ENCODE measurements around the gene IPO8. TPM values are rescaled to one million over a fixed set of nuclear protein-coding genes. Genes with fewer than 3 reads are reported as not detected.

The IPO8 gene
- total RNA-seq, 1 experiment from 2014 or later, result 48.0 TPM

DNA sequence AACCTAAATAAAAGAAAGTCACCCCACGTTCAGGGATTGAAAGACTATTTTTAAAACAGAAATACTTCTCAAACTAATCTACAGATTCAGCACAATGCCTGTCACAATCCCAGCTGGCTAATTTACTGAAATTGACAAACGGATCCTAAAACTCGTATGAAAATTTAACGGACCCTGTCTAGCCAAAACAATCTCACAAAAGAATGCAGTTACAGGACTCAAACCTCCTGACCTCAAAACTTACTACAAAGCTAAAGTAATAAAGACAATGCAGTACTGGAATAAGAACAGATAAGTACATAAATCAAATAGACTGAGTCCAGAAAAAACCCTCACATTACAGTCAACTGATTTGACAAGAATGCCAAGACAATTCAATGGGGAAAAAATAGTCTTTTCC, 48.8 kb downstream of the IPO8 start:
- H3K27me3 Mint-ChIP-seq (ENCODE audit: low read depth), result no peaks in the 10 kb centered on the region
- DNase-seq, result no peak
- Histone ChIP-seq H3K14ac (ENCODE audit: insufficient read depth, low read length) (no peak overlapping the region), H3K27ac (ENCODE audit: insufficient read length, low read depth, low read length) (no peak overlapping the region), H4K20me1 (ENCODE audit: control insufficient read depth, insufficient read depth, insufficient read length) (no peaks in the 10 kb centered on the region), H3K56ac (ENCODE audit: insufficient read length, low read depth, low read length) (no peak overlapping the region), H3K18ac (ENCODE audit: insufficient read length, low read depth, low read length) (no peak overlapping the region), H3K9ac (ENCODE audit: extremely low read depth, insufficient read length, low read length) (no peak overlapping the region), H4K5ac (ENCODE audit: insufficient read length, low read depth, low read length) (no peak overlapping the region), H2BK15ac (ENCODE audit: low read depth, low read length) (no peak overlapping the region), H2AK5ac (ENCODE audit: insufficient read length, low read length) (no peak overlapping the region), H3K27me3 (ENCODE audit: insufficient read depth, low read length) (no peaks in the 10 kb centered on the region), H2BK5ac (ENCODE audit: insufficient read length, low read length) (no peak overlapping the region), H2BK120ac (ENCODE audit: low read depth, low read length, poor library complexity, severe bottlenecking) (no peak overlapping the region), H3T11ph (ENCODE audit: low read length) (no peak overlapping the region), H2BK12ac (ENCODE audit: insufficient read length, low read depth, low read length) (no peak overlapping the region), H3K9me3 (ENCODE audit: control insufficient read depth, low read depth, low read length) (no peaks in the 10 kb centered on the region), H2BK20ac (ENCODE audit: low read depth, low read length, poor library complexity, severe bottlenecking) (no peak overlapping the region), H3K4me1 (ENCODE audit: insufficient read depth, low read length) (peaks cover 3% of the 10 kb centered on the region; the same call in 1 of the 2 replicates), H4K8ac (replicated peaks; ENCODE audit: insufficient read length, low read depth, low read length) (no peak overlapping the region), H3K23ac (ENCODE audit: insufficient read length, low read depth, low read length) (no peak overlapping the region), H4K91ac (ENCODE audit: insufficient read length, low read depth, low read length) (no peak overlapping the region), H3K79me1 (ENCODE audit: insufficient read depth, low read depth, low read length, poor library complexity, severe bottlenecking) (no peaks in the 10 kb centered on the region), H3K4ac (ENCODE audit: low read depth, low read length) (no peak overlapping the region), H2AFZ (ENCODE audit: low read length) (no peak overlapping the region), H3K4me2 (ENCODE audit: insufficient read depth, insufficient read length, low read length) (no peak overlapping the region), H3K79me2 (ENCODE audit: insufficient read depth, low read length) (no peaks in the 10 kb centered on the region; the same call in 1 of the 2 replicates), H3K23me2 (ENCODE audit: insufficient read length, low read depth, low read length, poor library complexity, severe bottlenecking) (no peaks in the 10 kb centered on the region)
- WGBS (ENCODE audit: extremely low coverage, insufficient read length, low lambda C conversion rate), result no CpG with 5 or more reads among the region's 4 CpGs
- no peak overlapping the region for H3K4me3 Mint-ChIP-seq
- H3K27ac Mint-ChIP-seq, result peak overlapping the region in 1 of 3 experiments; percentile 33; a peak in 1 of 7 replicates
- TF ChIP-seq, protein P1, sequence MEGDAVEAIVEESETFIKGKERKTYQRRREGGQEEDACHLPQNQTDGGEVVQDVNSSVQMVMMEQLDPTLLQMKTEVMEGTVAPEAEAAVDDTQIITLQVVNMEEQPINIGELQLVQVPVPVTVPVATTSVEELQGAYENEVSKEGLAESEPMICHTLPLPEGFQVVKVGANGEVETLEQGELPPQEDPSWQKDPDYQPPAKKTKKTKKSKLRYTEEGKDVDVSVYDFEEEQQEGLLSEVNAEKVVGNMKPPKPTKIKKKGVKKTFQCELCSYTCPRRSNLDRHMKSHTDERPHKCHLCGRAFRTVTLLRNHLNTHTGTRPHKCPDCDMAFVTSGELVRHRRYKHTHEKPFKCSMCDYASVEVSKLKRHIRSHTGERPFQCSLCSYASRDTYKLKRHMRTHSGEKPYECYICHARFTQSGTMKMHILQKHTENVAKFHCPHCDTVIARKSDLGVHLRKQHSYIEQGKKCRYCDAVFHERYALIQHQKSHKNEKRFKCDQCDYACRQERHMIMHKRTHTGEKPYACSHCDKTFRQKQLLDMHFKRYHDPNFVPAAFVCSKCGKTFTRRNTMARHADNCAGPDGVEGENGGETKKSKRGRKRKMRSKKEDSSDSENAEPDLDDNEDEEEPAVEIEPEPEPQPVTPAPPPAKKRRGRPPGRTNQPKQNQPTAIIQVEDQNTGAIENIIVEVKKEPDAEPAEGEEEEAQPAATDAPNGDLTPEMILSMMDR (conservative IDR thresholded peaks at IDR 0.05), result no peak
- peaks cover 11 to 17% of the 10 kb centered on the region in 2 experiments for H3K4me1 Mint-ChIP-seq
- H3K9me3 Mint-ChIP-seq, result no peaks in the 10 kb centered on the region
- peaks cover 0 to 10% (median 1%) of the 10 kb centered on the region in 3 experiments; a peak in 6 of 7 replicates for H3K36me3 Mint-ChIP-seq (ENCODE audit: insufficient read depth in 1 of 3, low read depth in 3 of 3)

All from H9 (cell line).